H1 (cell line): ENCODE results near the gene HPX. TPM values are rescaled to one million over a fixed set of nuclear protein-coding genes. Genes with fewer than 3 reads are reported as not detected.

Source experiments
- EGR1 ChIP-seq: IDR thresholded peaks from 2 replicates; pipeline ENCODE4 v1.6.1; 2011; ENCODE audit warnings: low read depth, low read length, borderline replicate concordance
- ZNF274 ChIP-seq: IDR thresholded peaks from 2 replicates; pipeline ENCODE4 v1.7.0; 2012; ENCODE audit warnings: low read length, borderline replicate concordance; ENCODE audit errors: extremely low read depth
- polyA plus RNA-seq, 7 experiments: library from polyadenylated mRNA; depleted of rRNA in 3 of 7; stranded (reverse) in 5 of 7; unstranded in 2 of 7; fragments of >200 nt in 5 of 7; fragments of 200-250 nt in 2 of 7; gene quantifications; 1 replicate in 5 of 7; 2 replicates in 1 of 7; 4 replicates in 1 of 7; pipeline versions ENCODE4 v1.2.1 to v1.2.3, GENCODE V29; 2011 to 2013; ENCODE audit warnings: missing spikeins in 2 of 7, mixed read lengths in 2 of 7
- total RNA-seq: library from RNA; stranded (reverse); fragmentation: NEBNext Ultra II Directional; extraction: Animal tissue kit (Norgen Biotek cat#: 25700); gene quantifications from 2 replicates; pipeline ENCODE4 v1.2.1, GENCODE V29; 2021

HPX gene
- total and polyA plus RNA-seq, 2 of the 8 experiments (the other 6 are each of a cell fraction or from before 2014, with no cell fraction given): 0.80 to 0.97 TPM

- TF ChIP-seq EGR1: no peak
- no peak for TF ChIP-seq ZNF274
Measured at GRCh38 chr11:6413791-6414201, 27.0 kb downstream of the HPX start (continued).
